SU-DHL-6 (cell line): ENCODE data around the gene INTS12.

ENCODE experiments used
- CTCF ChIP-seq: fragments of 200-600 bp; sonication (generic); IDR thresholded peaks from one replicate; pipeline ENCODE4 v1.5.1; 2017; ENCODE audit warnings: antibody characterized with exemption, mild to moderate bottlenecking, low read length, moderate library complexity; ENCODE audit not compliant: insufficient read depth, poor library complexity, severe bottlenecking
- EZH2phosphoT487 ChIP-seq: fragments of 200-600 bp; sonication (generic), shearing (Covaris generic); conservative IDR thresholded peaks from 2 replicates; pipeline ENCODE4 v1.6.1; 2018; ENCODE audit warnings: mild to moderate bottlenecking, antibody characterized with exemption, low read length, moderate library complexity, mixed read lengths

GRCh38 chr4:105709081-105709450 lies 577 bp upstream of the INTS12 start:
- TF ChIP-seq CTCF = no peak
- TF ChIP-seq EZH2phosphoT487 = no peak
